OCI-LY1 (cell line): Measurements from ENCODE around the gene CHST3.

Experiments
- H2AFZ ChIP-seq: fragments of 200-600 bp; sonication (generic), shearing (Covaris generic); 2 replicates; pipeline ENCODE4 v1.6.0; 2014; ENCODE audit warnings: antibody characterized with exemption, mild to moderate bottlenecking, low read length
- H3F3A ChIP-seq: fragments of 200-600 bp; sonication (generic), shearing (Covaris generic); 2 replicates; pipeline ENCODE4 v1.6.0; 2014; ENCODE audit warnings: mild to moderate bottlenecking, antibody characterized with exemption, low read length, moderate library complexity; ENCODE audit not compliant: insufficient read depth
- H3K27ac ChIP-seq: fragments of 200-600 bp; sonication (generic); 2 replicates; pipeline ENCODE4 v1.5.1; 2014; ENCODE audit warnings: low read length, mixed run types, mild to moderate bottlenecking, low read depth; ENCODE audit not compliant: poor library complexity, severe bottlenecking
- H3K27me3 ChIP-seq: fragments of 200-600 bp; sonication (generic); 2 replicates; pipeline ENCODE4 v1.6.0; 2014; ENCODE audit warnings: antibody characterized with exemption, mild to moderate bottlenecking, low read length, moderate library complexity; ENCODE audit not compliant: insufficient read depth
- H3K36me3 ChIP-seq: fragments of 200-600 bp; sonication (generic); 2 replicates; pipeline ENCODE4 v1.6.1; 2014; ENCODE audit warnings: mild to moderate bottlenecking, antibody characterized with exemption, low read length, moderate library complexity, mixed read lengths; ENCODE audit not compliant: insufficient read depth
- H3K4me1 ChIP-seq: fragments of 200-600 bp; sonication (generic); 2 replicates; pipeline ENCODE4 v1.5.1; 2014; ENCODE audit warnings: mild to moderate bottlenecking, low read length, moderate library complexity; ENCODE audit not compliant: insufficient read depth, severe bottlenecking
- H3K4me2 ChIP-seq: fragments of 200-600 bp; sonication (generic), shearing (Covaris generic); 2 replicates; pipeline ENCODE4 v1.6.1; 2014; ENCODE audit warnings: low read length
- H3K4me3 ChIP-seq: fragments of 200-600 bp; sonication (generic); 2 replicates; pipeline ENCODE4 v1.5.1; 2014; ENCODE audit warnings: low read length, low read depth, mild to moderate bottlenecking, mixed read lengths; ENCODE audit not compliant: poor library complexity, severe bottlenecking
- H3K79me2 ChIP-seq: fragments of 200-600 bp; shearing (Covaris generic); 2 replicates; pipeline ENCODE4 v1.6.1; 2016; ENCODE audit warnings: mixed run types, low read length, mixed read lengths; ENCODE audit not compliant: insufficient read depth
- H3K9ac ChIP-seq: fragments of 200-600 bp; sonication (generic), shearing (Covaris generic); 2 replicates; pipeline ENCODE4 v1.6.1; 2014; ENCODE audit warnings: mild to moderate bottlenecking, low read length, mixed read lengths
- H3K9me2 ChIP-seq: fragments of 200-600 bp; sonication (generic), shearing (Covaris generic); 2 replicates; pipeline ENCODE4 v1.6.1; 2014; ENCODE audit warnings: low read depth, mild to moderate bottlenecking, low read length, mixed read lengths
- H3K9me3 ChIP-seq: fragments of 200-600 bp; shearing (Covaris generic); 2 replicates; pipeline ENCODE4 v1.6.1; 2014; ENCODE audit warnings: low read length, mixed read lengths
- H4K20me1 ChIP-seq: fragments of 200-600 bp; sonication (generic), shearing (Covaris generic); 2 replicates; pipeline ENCODE4 v1.6.0; 2016; ENCODE audit warnings: mild to moderate bottlenecking, low read length; ENCODE audit not compliant: insufficient read depth
- EZH2 ChIP-seq: fragments of 200-600 bp; sonication (generic), shearing (Covaris generic); IDR thresholded peaks from 2 replicates; pipeline ENCODE4 v1.8.0; 2017; ENCODE audit warnings: borderline replicate concordance, mixed run types, mild to moderate bottlenecking, antibody characterized with exemption, low read length, moderate library complexity, mixed read lengths
- TF ChIP-seq, protein P1 (sequence below): fragments of 200-600 bp; sonication (generic), shearing (Covaris generic); IDR thresholded peaks from 2 replicates; pipeline ENCODE4 v1.5.1; 2017; ENCODE audit warnings: mild to moderate bottlenecking, antibody characterized with exemption, low read length, moderate library complexity, mixed read lengths

CHST3 gene

DNA sequence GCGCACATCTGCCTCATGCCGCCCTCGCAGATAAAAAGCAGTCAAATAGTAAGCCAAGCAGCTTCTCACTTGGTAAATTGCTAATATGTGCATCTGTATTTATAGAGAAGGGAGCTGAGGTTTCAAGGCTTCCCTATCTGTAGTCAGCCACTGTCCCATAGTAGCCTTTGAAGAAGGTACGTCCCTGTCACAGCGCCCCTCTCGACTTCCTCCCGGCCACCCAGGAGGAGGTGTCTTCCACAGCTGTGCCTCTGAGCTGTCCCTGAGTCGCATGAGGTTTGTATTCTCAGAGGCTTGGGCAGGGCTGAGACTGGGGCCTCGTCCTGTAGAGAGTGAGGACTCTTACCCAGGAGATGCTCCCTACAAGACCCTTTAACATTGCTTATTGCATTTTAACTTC, 75.2 kb downstream of the CHST3 start:
- no peaks in the 10 kb centered on the region for H3K9me2 ChIP-seq
- H3K9ac ChIP-seq, result no peak overlapping the region
- no peaks in the 10 kb centered on the region for H3K9me3 ChIP-seq
- no peak for TF ChIP-seq EZH2
- TF ChIP-seq, protein P1, sequence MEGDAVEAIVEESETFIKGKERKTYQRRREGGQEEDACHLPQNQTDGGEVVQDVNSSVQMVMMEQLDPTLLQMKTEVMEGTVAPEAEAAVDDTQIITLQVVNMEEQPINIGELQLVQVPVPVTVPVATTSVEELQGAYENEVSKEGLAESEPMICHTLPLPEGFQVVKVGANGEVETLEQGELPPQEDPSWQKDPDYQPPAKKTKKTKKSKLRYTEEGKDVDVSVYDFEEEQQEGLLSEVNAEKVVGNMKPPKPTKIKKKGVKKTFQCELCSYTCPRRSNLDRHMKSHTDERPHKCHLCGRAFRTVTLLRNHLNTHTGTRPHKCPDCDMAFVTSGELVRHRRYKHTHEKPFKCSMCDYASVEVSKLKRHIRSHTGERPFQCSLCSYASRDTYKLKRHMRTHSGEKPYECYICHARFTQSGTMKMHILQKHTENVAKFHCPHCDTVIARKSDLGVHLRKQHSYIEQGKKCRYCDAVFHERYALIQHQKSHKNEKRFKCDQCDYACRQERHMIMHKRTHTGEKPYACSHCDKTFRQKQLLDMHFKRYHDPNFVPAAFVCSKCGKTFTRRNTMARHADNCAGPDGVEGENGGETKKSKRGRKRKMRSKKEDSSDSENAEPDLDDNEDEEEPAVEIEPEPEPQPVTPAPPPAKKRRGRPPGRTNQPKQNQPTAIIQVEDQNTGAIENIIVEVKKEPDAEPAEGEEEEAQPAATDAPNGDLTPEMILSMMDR, result no peak
- peaks cover 6% of the 10 kb centered on the region; the same call in 1 of the 2 replicates for H3K27me3 ChIP-seq
- H3K4me3 ChIP-seq, result no peak overlapping the region
- no peaks in the 10 kb centered on the region for H3F3A ChIP-seq
- H3K79me2 ChIP-seq, result no peaks in the 10 kb centered on the region
- no peaks in the 10 kb centered on the region for H3K36me3 ChIP-seq
- no peak overlapping the region for H3K27ac ChIP-seq
- H4K20me1 ChIP-seq, result no peaks in the 10 kb centered on the region
- H3K4me2 ChIP-seq, result no peak overlapping the region
- H3K4me1 ChIP-seq, result no peaks in the 10 kb centered on the region
- H2AFZ ChIP-seq, result no peak overlapping the region

DNA sequence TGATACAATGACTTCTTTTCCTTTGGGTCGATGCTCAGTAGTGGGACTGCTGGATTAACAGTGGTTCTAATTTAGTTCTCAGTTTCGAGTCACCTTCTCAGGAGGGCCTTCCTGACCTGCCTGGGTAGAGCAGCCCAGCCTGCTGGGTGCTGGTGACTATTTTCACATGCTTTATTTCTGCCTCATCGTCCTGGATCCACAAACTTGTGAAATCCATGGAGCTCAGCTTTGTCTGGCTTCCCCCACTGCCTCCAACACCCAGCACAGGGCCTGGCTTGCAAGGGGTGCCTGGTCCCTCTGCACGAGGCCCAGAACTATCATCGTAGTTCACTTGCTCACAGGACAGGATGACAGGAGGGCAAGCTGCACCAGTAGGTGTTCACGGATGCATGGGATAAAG, 77.3 kb downstream of the CHST3 start:
- no peaks in the 10 kb centered on the region for H3K9me3 ChIP-seq
- no peaks in the 10 kb centered on the region for H3K4me1 ChIP-seq
- no peak overlapping the region for H3K9ac ChIP-seq
- no peaks in the 10 kb centered on the region for H3K9me2 ChIP-seq
- no peak overlapping the region for H3K4me3 ChIP-seq
- H3K27me3 ChIP-seq, result peaks cover 5% of the 10 kb centered on the region; the same call in 1 of the 2 replicates
- no peaks in the 10 kb centered on the region for H3F3A ChIP-seq
- no peak overlapping the region for H3K4me2 ChIP-seq
- no peak overlapping the region for H2AFZ ChIP-seq
- TF ChIP-seq EZH2, result no peak
- TF ChIP-seq, protein P1, result no peak
- H4K20me1 ChIP-seq, result no peaks in the 10 kb centered on the region
- no peaks in the 10 kb centered on the region for H3K36me3 ChIP-seq
- H3K79me2 ChIP-seq, result no peaks in the 10 kb centered on the region
- no peak overlapping the region for H3K27ac ChIP-seq

- H3K9ac ChIP-seq, result no peak overlapping the region
- no peaks in the 10 kb centered on the region for H3K36me3 ChIP-seq
- no peaks in the 10 kb centered on the region for H3K9me3 ChIP-seq
- H3K4me3 ChIP-seq, result no peak overlapping the region
- H3K4me1 ChIP-seq, result no peaks in the 10 kb centered on the region
- H3F3A ChIP-seq, result no peaks in the 10 kb centered on the region
- no peak overlapping the region for H3K4me2 ChIP-seq
- H3K27me3 ChIP-seq, result peaks cover 5% of the 10 kb centered on the region; the same call in 1 of the 2 replicates
- TF ChIP-seq, protein P1, result no peak
- TF ChIP-seq EZH2, result no peak
- H2AFZ ChIP-seq, result no peak overlapping the region
- no peaks in the 10 kb centered on the region for H3K79me2 ChIP-seq
- H3K9me2 ChIP-seq, result no peaks in the 10 kb centered on the region
- H4K20me1 ChIP-seq, result no peaks in the 10 kb centered on the region
- no peak overlapping the region for H3K27ac ChIP-seq
These were observed 79.0 kb downstream of the CHST3 start for GRCh38 chr10:72043016-72043834.
